Fibroblast of skin of left biceps (primary cell): ENCODE data around the gene RUNX3.

Source experiments
- DNase-seq, 2 experiments: peaks; one replicate each; pipeline ENCODE4 v3.0.0-alpha.2; 2013; ENCODE audit warnings: low read depth in 2 of 2

RUNX3 gene

DNA sequence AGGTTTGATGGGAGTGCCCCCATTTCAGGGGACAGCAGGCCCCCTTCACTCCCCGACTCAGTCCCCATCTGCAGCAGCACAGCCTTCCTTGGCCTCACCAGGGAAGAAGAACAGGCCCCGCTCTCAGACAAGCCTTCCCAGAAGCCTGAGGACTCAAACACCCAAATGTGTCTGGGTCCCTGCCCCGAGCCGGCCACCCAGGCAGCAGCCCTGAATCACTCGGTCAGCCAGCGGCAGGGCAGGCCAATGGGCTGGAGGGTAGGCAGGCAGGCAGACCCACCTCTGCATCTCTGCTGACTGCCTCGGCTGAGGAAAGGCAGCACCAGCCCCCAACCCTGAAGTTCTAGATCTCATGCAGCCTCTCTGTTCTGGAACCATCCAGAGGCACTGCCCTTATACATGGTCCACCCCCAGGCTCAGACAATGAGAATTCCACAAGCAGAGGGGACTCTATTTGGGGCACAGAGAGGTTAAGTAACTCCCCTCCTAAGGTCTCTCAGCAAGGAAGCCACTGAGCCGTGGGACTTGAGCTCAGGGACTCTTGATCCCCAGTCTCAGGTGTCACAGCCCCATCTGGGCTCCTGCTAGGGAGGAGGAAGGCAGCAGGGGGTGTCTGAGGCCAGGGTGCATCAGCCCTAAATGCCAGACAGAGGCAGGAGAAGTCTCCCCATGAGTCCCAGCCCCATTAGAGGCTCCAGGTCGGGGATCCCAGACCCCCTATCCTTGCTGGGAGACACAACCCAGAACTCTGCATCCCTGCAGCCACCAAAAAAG, 33.2 kb upstream of the RUNX3 start:
- no peak for DNase-seq

DNA sequence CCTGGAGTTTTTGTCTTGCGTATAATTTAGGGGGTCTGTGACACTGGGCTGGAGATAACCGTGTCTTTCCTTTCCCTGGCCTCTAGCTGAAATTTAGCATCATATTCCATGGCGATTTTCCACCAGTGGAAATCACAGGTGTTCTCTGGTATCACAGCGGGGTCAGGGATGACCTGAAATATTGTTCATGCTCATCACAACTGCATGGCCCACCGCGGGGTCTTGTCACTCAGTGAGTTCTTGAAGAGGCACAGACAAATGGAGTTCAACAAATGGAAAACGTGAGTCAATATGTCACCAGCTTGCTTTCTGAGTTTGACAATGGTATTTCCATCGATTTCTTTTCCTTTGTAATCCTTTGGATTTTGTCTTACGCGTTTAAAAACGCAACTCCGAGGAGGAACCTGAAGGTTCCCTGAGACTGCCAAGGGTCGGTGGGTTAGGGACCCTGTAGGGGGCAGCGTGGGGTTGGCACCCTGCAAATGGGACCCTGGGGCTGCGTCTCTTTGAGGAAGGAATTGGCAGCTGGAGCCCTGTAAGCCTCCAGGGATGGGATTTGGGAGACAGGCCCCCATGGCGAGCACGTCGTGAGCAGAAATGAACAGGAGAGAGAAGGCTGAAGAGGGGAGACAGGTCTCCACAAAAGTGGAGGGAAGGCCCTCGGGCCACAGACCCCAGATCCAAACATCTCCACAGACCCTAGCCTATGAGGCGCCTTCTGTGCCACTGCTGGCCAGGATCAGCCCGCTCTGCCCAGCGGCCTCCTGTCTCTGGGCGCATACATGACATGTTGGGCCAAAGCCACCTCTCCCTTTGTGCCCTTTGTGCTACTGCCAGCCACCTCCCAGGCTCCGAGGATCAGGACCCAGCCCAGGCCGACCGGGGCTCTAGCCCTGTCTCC, 32.1 kb upstream of the RUNX3 start:
- no peak for DNase-seq

DNA sequence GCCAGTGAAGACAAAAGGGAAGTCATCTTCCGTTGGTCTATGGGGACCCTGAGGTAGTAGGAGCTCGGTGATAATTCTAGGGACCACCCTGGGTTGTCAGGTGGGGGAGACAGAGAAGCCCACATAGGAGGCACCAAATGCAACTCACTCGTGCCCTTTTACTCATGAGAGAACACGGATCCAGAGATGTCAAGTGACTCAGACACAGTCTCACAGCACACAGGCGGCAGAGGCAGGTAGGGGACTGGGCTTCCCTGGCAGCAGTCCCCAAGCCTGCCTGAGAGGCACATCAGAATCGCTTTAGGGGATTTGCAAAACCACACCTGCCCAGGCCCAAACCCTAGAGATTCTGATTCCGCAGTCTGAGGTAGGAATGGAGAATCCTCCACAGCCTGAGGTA, 31.3 kb upstream of the RUNX3 start:
- DNase-seq, result no peak

DNA sequence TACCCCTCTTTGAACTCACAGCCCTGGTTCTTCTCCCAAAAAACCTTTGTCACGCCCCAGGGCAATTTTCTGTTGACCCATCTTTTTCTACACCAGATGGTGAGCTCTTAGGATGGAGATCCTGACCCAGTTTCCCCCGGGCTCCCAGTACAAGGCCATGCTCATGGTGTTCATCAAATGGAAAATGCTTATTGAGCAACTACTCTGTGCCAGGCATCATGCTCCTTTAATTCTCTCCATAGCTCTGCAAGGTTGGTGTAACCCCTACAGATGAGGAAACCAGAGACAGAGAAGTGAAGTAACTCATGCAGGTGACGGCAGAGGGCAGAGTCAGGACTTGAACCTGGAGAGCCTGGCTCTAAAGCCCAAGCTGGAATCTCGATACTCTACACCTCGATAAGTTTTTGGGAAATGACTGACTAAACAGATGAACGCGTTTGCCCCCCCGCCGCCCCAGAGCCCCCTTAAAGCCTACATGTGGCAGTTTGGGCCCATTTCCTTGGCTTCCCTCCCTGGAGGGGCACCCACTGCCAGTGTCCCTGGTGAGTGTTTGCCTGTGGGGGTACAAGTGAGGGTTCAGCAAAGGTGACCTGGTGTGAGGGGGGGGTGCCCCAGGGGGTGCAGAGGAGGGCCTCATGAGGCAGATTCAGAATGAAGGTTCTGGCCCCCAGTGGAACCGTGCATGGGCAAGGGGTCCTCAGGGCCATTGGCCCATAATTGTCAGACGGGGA, 30.2 kb upstream of the RUNX3 start:
- DNase-seq, result no peak

DNA sequence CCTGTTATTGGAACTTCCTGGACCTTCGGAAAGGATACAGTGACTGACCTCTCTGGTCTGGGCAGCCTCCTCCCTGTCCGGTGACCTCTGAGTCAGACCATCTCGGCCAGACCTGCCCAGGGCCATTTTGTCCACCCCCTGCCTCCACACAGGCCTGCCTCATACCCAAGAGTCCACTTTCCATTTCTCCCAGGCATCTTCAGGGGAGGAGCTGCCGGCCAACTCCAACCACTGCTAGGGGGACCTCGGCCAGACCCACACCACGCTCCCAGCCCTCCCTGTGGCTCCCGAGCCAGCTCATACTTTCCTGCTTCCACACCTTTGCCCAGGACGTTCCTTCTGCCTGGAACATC, 29.5 kb upstream of the RUNX3 start:
- DNase-seq, result no peak

DNA sequence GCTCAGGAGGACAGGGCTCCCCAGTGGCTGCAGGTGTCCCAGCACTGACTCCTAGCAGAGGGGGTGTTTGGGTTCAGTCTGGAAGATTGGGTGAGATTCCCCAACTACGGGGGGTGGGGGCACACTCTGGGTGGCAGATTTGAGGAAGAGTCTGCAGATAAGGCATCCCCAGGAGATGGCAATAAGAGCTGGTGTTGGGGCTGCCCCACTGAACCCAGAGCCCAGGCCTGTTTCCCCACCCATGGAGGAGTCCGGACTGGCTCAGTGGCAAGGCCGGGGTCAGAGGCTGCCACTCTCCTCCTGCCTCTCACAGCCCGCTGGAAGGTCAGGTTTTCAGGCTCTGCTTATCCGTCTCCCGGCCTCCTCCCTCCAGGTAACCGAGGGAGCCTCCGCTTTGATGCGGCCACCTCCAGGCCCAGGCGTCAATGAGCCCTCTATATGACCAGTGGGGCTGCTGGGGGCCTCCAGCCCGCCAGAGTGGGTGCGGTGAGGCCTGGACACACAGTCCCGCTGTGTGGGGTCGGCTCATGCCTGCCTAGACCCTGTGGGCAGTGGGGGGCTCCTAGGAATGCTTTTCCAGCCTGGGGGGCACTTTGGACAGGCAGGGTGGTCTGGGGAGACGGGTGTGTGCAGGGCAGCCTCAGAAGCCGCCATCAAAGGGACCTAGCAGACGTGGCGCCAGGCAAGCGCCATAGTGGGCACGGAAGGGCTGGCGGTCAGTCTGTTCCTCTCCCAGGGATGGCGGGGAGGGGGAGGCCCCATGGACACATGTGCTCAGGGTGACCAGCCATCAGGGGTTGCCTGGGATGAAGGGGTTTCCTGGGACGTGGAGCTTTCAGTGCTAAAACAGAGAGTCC, 28.9 kb upstream of the RUNX3 start:
- DNase-seq, result no peak

DNA sequence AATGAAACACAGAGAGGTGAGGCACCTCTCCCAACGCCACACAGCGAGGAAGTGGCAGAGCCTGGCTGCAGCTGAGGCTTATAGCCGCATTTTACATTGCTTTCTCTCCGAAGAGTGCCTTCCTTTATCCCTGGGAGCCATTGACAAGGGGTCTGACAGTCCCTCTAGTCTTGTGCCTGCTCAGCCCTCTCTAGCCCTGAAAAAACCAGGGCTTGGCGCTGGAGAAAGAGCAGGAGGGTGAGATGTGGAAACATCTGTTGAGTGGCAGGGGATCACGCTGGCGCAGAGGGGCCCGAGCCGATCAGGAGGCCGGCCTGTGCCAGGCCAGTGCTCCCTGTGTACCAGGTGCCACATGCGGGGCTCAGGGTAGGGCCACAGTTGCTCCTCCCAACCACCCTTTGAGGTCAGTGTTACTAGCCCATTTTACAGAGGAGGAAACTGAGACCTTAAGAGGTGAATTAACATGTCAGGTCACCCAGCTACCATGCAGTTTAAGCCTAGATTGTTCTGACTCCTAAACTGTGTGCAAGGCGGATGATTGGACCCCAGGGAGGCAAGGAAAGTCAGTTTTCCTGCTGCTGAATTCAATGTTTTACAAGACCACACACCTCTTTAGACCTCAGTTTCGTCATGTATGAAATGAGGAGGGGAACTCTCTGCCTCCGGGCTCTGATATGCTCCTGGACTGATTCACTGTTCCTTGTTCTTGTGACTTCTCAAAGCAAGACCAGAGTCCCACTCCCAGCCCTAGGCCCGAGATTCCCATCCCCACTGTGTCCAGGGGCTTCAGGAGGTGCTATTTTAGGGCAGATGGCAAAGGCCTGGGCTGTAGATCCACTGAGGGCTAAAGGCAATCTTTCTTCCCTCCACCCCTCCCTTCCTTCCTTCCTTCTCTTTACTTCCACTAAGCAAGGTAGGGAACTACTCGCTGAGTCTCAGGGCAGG, 28.0 kb upstream of the RUNX3 start:
- no peak for DNase-seq

DNA sequence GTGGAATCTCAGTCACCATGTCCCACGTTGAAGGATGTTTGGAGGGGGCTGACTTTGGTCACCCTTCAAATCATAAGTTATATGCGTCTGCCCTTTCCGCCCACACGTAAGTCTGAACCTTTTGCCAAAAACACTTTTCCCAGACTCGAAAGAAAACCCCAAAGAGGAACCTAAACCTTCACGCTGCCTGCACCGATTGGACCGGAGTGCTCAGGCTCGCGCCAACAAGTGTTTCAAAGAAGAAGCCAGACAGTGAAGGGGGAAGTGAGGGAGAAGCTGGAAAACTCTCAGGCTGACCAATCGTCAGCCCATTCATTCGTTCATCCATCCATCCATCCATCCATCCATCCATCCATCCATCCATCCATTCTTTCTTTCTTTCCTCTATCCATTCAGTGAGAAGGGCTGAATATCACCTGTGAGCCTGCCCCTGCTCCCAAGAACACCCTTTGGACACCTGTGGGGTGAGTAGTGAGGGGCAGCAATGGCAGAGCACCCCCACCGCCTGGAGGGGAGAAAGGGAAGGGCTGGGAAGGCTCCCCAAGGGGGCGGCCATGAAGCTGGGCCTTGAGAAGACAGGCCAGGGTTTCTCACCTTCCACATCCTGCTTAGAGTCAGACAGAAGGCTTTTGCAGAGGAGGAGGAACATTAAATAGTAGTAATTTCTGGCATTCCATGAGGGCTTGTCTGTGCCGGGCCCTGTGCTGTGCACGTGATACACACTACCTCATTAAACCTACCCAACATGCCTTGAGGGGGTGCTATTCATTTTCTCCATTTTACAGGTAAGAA, 27.1 kb upstream of the RUNX3 start:
- DNase-seq, result no peak

DNA sequence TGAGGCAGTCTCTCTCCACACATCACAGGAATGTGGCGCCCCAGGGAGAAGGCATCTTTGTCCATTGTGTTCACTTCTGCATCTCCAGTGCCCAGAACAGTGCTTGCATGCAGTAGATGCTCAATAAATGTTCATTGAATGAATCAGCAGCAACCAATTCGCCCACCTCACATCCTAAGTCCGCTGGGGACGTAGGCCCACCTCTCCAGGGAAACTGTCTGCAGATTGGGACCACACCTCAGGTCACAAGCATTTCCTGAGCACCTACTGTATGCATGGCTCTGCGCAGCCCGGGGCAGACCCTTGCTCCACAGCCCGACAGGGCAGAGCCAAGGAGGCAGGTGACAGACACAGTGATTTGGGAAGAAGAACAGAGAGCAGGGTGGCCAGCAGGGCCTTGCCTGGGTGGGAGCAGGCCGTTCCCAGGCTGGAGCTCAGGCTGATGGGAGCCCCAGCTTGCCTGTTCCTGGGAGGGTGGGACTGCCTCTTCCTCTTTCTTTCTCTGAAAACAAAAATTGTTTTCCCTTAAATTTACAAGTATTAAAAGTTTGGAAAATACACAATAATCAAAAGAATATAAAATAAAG, 25.8 kb upstream of the RUNX3 start:
- DNase-seq, result no peak

DNA sequence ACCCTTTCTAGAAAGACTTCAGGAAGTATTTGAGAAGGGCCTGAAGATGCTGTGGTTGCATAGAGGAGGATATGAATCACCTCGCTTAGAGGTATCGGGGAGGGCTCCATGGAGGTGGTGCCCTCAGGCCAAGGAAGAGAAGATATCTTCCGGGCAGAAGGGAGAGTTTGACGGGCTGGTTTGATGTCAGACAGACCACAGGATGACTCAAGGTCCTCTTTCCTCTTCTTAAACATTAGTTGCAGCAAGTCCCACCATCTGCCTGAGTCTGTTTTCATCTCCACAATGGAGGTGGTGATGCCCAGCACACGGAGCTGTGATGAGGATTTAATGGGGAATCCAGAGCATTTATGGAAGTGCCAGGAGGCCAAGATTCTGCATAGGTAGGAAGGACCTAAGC, 25.1 kb upstream of the RUNX3 start:
- DNase-seq, result no peak

DNA sequence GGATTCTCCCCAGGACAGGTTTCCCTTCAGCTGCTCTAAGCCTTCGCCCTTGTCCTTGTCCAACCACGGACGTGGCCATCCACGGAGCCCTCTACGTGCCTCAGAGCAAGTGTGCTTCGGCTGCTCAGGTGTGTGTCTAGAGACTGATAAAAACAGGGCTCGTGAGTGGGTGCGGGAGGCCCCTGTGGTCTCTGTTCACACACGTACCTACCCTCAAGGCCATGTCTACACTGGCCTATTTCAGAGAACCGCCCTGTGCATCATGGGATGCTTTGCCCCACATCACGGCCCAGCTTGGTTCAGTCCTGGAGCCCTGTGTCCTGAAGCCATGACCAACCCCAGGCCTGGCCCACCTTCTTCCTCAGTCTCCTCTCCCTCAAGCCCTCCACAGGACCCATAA, 24.6 kb upstream of the RUNX3 start:
- DNase-seq, result no peak

DNA sequence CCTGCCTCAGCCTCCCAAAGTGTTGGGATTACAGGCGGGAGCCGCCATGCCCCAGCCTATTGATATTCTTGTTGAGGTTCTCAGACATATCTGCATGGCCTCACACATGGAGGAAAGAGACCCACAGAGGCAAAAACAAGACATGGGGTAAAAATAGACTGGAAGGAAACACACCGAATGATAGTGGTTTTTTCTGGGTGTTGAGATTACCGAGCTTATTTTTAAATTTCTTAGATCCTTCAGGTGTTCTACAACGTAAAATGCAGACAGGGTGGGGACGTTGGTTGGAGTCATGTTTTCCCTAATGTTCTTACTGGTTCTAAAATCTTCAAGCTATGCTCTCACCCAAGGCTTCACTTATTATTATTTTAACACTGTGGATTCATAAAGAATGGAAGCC, 23.9 kb upstream of the RUNX3 start:
- DNase-seq, result no peak

DNA sequence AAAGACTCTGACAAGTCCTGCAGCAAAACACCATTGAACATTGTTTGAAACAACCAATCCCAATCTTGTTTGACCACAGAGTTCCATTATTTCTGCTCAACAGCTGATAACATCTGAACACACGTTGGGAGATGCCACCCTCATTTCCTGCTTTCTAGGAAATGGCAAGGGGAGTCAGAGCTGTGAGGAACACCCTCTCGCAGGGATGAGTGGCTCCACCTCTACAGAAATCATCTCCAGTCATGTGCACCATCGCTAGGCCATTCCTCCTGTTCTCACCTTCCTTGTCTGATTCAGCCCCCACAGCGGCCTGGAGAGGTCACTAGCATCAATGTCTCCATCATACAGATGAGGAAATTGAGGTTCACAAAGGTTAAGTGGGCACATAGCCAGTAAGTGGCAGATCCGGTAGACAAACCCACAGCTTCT, 22.4 kb upstream of the RUNX3 start:
- DNase-seq, result no peak

DNA sequence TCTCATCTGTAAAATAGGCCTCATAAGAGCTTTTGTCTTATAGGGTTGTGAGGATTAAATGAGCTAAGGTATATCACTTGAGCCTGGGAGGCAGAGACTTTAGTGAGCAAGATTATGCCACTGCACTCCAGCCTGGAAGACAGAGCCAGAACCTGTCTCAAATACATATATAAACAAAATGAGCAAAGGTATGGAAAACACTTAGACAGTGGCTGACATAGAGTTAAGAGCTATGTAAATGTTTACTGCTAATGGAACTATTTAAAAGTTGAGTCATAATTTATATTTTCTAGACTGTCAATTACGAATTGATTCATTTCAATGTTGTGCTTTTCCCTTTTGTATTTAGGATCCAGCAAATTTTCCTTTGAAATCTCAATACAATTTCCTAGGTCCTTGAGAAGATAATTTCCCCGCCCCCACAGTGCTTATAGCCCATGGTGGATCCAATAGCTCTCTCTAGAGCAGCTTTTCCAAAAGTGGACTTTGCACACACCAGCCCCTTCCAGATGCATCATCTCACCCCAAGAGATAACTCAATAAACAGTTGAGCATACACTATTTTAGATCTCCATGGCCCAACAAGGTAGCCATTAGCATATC, 21.8 kb upstream of the RUNX3 start:
- no peak for DNase-seq

DNA sequence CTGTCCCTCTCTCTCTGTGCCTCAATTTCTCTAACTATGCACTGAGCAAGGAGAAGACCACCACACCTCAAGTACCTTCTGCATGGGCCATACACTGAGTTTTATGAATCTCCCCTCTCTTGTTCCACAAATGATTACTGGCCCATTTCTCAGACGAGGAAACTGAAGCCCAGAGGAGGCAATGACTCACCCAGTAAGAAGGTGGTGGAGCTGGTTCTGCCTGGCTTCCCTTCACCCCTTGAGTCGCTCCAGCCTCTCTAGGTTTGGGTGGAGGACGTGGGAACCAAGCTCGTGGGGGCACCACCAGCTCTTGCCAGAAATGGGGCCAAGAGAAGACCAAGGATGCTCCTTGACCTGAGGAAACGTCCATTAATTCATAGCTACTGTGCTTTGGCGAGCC, 21.3 kb upstream of the RUNX3 start:
- no peak for DNase-seq

DNA sequence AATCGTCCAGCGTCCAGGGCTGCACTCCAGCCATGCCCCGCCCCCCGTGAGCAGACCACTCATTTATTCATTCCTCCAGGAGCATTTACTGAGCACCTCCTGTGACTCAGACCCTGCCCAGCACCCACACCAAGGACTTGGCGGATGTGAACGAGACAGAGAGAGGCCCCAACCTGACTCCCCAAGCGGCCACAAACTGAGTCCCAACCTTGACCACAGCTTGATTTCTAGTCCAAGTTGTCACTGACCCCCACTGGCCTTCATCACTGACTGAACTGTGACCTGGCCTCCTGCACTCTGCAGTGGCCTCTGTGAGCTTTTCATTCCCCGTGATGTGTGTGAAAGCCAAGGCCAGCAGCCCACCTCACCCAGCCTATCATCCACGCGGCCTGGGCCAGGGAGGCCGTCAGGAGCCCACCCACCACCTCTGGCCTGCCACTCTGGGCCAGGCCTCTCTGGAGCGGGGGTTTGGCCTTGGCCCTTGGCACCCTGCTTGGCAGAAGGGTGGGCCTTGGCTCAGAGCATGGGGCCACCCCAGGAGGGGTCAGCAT, 19.3 kb upstream of the RUNX3 start:
- DNase-seq, result no peak

DNA sequence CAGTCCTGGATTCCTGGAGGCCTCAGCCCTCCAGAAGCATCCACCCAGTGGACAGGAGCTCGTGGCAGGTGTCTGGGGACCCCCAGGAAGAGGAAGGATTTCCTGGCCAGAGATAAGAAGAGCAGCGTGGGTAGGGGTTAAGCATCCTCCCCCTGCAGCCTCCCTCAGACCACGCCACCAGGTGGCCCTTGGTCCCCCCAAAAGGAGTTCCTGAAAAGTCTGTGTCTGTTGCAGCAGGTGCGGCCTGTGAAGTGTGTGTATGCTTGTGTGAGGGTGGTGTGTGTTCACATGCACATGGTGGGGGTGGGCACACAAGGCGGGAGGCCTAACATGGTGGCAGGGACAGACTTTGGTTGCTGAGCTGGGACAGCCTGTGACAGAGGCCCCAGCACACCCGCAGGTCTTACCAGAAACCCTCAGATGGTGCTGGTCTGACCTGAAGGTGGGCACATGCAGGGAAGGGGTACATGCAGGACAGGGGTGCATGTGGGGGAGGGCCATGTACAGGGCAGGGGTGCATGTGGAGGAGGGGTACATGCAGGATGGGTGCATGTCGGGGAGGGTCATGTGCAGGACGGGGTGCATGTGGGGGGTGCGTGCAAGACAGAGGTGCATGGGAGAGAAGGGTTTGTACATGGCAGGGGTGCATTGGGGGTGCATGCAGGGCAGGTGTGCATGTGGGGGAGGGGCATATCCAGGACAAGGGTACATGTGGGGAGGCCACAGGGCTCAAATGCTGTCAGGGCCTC, 18.2 kb upstream of the RUNX3 start:
- no peak for DNase-seq
